Mucosa of rectum (tissue), 2 donors: ENCODE measurements around the gene ZGLP1.

Experiments
- H3K27ac ChIP-seq, 2 donors: one replicate each; pipeline ENCODE4 v1.7.0; 2013; ENCODE audit warnings: inconsistent platforms in 2 of 2, low read depth in 2 of 2, low read length in 2 of 2
- H3K27me3 ChIP-seq, 2 donors: one replicate each; pipeline ENCODE4 v1.7.0; 2013; ENCODE audit warnings: low read length in 2 of 2; ENCODE audit not compliant: control insufficient read depth in 2 of 2, insufficient read depth in 2 of 2
- H3K36me3 ChIP-seq, 2 donors: one replicate each; pipeline ENCODE4 v1.7.0; 2013; ENCODE audit warnings: low read length in 2 of 2; ENCODE audit not compliant: control insufficient read depth in 2 of 2, insufficient read depth in 2 of 2
- H3K4me1 ChIP-seq, 2 donors: one replicate each; pipeline ENCODE4 v1.7.0; 2013; ENCODE audit warnings: low read length in 2 of 2, mild to moderate bottlenecking in 1 of 2; ENCODE audit not compliant: control insufficient read depth in 2 of 2, insufficient read depth in 2 of 2
- H3K4me3 ChIP-seq, 2 donors: one replicate each; pipeline ENCODE4 v1.7.0; 2013; ENCODE audit warnings: low read length in 2 of 2
- H3K9ac ChIP-seq, 2 donors: one replicate each; pipeline ENCODE4 v1.7.0; 2013; ENCODE audit warnings: low read length in 2 of 2, low read depth in 1 of 2, mild to moderate bottlenecking in 1 of 2
- H3K9me3 ChIP-seq, 2 donors: one replicate each; pipeline ENCODE4 v1.7.0; 2013; ENCODE audit warnings: low read length in 2 of 2; ENCODE audit not compliant: control insufficient read depth in 2 of 2
- donor health status: healthy.
- donor health status: Normal muscosa, but diverticular disease.

Gene ZGLP1

GRCh38 chr19:10309423-10309822, at the start of gene ZGLP1:
Gene ZGLP1 (minus strand): TSS chr19:10309815.
- H3K27me3 ChIP-seq = no peaks in the 10 kb centered on the region
- H3K36me3 ChIP-seq = peaks cover 0 to 2% of the 10 kb centered on the region in 2 donors
- H3K4me3 ChIP-seq = no peak within 1 kb of the TSS
- no peaks in the 10 kb centered on the region for H3K4me1 ChIP-seq
- no peaks in the 10 kb centered on the region for H3K9me3 ChIP-seq
- H3K9ac ChIP-seq = no peak within 1 kb of the TSS
- no peak within 1 kb of the TSS for H3K27ac ChIP-seq

- Histone ChIP-seq H3K27ac (no peak overlapping the region), H3K4me1 (no peaks in the 10 kb centered on the region), H3K36me3 (peaks cover 31 to 51% of the 10 kb centered on the region in 2 donors), H3K27me3 (no peaks in the 10 kb centered on the region), H3K4me3 (no peak overlapping the region), H3K9ac (no peak overlapping the region), H3K9me3 (no peaks in the 10 kb centered on the region)
Observed at GRCh38 chr19:10356431-10356830, 46.8 kb upstream of the ZGLP1 start.

DNA sequence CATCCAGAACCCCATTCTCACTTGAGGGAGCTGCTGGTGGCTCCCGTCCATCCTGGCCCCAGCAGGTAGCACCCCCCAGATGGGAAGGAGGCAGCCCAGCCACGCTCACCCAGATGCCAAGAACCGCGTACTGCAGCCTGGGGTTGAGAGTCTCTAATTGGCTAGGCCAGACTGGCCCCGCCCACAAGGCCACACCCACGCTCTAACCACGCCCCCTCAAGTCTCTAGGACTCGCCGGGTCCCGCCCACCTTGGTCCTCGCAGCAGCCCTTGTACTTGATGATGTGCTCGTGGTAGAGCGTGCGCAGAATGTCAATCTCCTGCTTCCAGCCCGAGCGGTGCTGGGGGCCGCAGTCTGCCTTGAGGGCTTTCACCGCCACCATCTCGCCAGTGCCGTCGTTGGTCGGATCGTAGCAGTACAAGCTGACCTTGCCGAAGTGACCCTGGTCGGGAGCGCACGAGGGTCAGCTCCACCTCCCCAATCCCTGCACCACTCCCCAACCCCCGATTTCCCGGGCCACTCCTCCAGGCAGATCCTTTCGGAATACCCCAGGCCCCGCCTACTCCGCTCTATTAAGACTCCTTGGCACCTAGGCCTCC, 44.3 kb upstream of the ZGLP1 start:
- no peaks in the 10 kb centered on the region for H3K9me3 ChIP-seq
- H3K4me3 ChIP-seq = no peak overlapping the region
- peaks cover 32 to 45% of the 10 kb centered on the region in 2 donors for H3K36me3 ChIP-seq
- H3K4me1 ChIP-seq = no peaks in the 10 kb centered on the region
- H3K27ac ChIP-seq = no peak overlapping the region
- no peak overlapping the region for H3K9ac ChIP-seq
- no peaks in the 10 kb centered on the region for H3K27me3 ChIP-seq

DNA sequence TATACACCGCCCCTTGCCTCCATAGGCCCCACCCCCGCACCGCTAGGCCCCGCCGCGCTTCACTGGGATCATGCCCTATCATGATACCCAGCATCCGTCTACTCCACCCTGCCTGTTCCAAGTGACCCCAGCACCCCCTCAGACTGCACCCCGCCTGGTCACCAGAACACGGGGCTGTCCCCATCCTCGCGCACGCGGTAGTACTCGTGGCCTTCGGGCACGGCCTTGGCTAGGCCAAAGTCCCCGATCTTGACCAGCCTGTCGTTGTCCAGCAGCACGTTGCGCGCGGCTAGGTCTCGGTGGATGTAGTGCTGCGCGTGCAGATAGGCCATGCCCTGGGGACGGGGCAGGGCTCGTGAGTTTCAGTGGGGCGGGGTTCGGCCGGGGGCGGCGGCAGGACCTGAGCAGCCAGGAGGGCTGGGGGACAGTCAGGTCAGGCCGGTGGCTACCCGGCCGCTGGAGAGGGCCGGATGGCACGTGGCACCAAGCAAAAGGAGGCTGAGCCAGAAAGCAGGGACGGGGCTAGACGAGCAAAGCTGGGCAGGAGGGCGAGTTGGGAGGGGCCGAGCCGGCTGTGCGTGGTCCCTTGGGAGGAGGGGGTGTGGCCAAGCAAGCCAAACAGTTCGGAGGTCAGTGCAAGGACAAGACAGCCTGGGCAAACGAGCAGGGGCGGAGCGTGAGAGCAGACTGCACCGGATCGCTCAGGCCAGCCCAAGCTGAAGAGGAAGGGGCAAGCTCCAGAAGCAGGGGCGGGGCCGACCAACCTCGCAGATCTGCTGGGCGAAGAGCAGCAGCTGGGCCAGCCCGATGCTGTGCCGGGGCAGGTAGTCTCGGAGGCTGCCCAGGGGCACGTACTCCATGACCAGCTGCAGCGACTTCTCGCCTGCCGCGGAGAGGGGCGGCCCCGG, 43.4 kb upstream of the ZGLP1 start:
- Histone ChIP-seq H3K4me3 (no peak overlapping the region), H3K4me1 (no peaks in the 10 kb centered on the region), H3K27me3 (no peaks in the 10 kb centered on the region), H3K9ac (no peak overlapping the region), H3K9me3 (no peaks in the 10 kb centered on the region), H3K36me3 (peaks cover 29 to 41% of the 10 kb centered on the region in 2 donors), H3K27ac (peak overlapping the region in 1 of 2 donors; percentile 32)

- Histone ChIP-seq H3K4me3 (no peak overlapping the region), H3K9ac (no peak overlapping the region), H3K4me1 (no peaks in the 10 kb centered on the region), H3K36me3 (peaks cover 6% of the 10 kb centered on the region in 2 donors), H3K27me3 (no peaks in the 10 kb centered on the region), H3K9me3 (no peaks in the 10 kb centered on the region), H3K27ac (no peak overlapping the region)
Observed at GRCh38 chr19:10346509-10346908, 36.9 kb upstream of the ZGLP1 start.

DNA sequence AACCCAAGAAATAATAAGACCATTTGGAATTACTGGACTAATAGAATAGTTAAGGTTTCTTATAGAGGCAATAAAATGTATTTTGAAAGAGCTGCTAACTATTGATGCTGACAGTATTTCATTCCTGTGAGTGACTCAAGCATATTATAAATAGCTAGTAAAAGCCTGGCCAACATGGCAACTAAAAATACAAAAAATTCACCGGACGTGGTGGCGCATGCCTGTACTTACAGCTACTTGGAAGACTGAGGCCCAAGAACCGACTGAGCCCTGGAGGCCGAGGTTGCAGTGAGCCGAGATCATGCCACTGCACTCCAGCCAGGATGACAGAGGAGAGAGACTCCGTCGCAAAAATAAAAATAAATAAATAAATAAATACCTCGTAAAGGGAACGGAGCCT, 35.2 kb upstream of the ZGLP1 start:
- H3K27ac ChIP-seq = no peak overlapping the region
- no peaks in the 10 kb centered on the region for H3K4me1 ChIP-seq
- H3K9me3 ChIP-seq = no peaks in the 10 kb centered on the region
- no peaks in the 10 kb centered on the region for H3K36me3 ChIP-seq
- no peaks in the 10 kb centered on the region for H3K27me3 ChIP-seq
- no peak overlapping the region for H3K4me3 ChIP-seq
- no peak overlapping the region for H3K9ac ChIP-seq

GRCh38 chr19:10343495-10343894, 33.9 kb upstream of the ZGLP1 start:
- H3K27me3 ChIP-seq = no peaks in the 10 kb centered on the region
- no peak overlapping the region for H3K27ac ChIP-seq
- no peaks in the 10 kb centered on the region for H3K9me3 ChIP-seq
- no peaks in the 10 kb centered on the region for H3K4me1 ChIP-seq
- H3K9ac ChIP-seq = no peak overlapping the region
- no peak overlapping the region for H3K4me3 ChIP-seq
- no peaks in the 10 kb centered on the region for H3K36me3 ChIP-seq

DNA sequence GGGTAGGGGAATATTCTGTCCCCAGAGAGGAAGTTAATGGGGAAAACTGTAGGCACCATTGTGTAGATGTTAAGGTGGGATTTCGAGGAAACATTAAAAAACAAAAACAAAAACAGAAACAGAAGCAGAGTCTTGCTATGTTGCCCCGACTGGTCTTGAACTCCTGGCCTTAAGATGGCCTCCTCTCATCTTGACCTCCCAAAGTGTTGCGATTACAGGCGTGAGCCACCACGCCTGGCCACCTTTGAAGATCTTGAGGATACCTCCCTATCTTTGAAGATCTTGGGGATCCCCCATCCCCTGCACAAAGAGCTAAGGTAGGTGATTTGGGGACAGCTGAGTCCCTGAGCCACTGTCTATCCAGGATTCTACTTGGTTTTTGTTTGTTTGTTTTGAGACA, 30.4 kb upstream of the ZGLP1 start:
- Histone ChIP-seq H3K4me3 (no peak overlapping the region), H3K9me3 (no peaks in the 10 kb centered on the region), H3K27me3 (no peaks in the 10 kb centered on the region), H3K27ac (no peak overlapping the region), H3K36me3 (no peaks in the 10 kb centered on the region), H3K4me1 (no peaks in the 10 kb centered on the region), H3K9ac (no peak overlapping the region)

- peak within 1 kb of the TSS; percentile 18 to 75 for H3K4me3 ChIP-seq
- H3K9ac ChIP-seq = peak within 1 kb of the TSS; percentile 21 to 68
- no peaks in the 10 kb centered on the region for H3K9me3 ChIP-seq
- no peaks in the 10 kb centered on the region for H3K36me3 ChIP-seq
- peaks cover 0 to under 1% of the 10 kb centered on the region in 2 donors for H3K4me1 ChIP-seq
- H3K27me3 ChIP-seq = no peaks in the 10 kb centered on the region
- peak within 1 kb of the TSS in 1 of 2 donors; percentile 38 for H3K27ac ChIP-seq
Observed at GRCh38 chr19:10339380-10339960, 29.9 kb upstream of the ZGLP1 start, which contains the start of gene ICAM3. Gene ICAM3 (minus strand): TSS chr19:10339624. CDS start chr19:10339614, 10 bp downstream.

DNA sequence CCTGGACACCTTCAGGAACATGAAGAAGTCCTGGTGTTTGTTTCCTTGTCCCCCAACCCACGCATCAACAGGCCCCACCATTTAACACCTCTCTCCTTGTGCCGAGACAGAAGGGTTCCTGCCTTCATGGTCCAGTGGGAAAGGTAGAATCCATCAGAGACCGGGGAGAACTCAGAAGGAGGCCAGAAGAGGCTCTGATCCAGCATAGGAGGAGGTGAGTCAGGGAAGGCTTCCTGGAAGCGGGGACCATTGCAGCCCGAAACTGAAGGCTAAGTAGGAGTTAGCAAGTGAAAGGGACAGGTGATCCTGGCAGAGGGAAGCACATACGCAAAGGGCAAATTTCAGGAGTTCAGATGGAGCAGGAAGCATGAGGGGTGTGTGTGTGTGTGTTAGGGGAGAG, 29.3 kb upstream of the ZGLP1 start:
- H3K36me3 ChIP-seq = no peaks in the 10 kb centered on the region
- H3K27ac ChIP-seq = peak overlapping the region in 1 of 2 donors; percentile 38
- H3K9ac ChIP-seq = peak overlapping the region in 1 of 2 donors; percentile 68
- H3K4me1 ChIP-seq = peaks cover 4 to 6% of the 10 kb centered on the region in 2 donors
- no peaks in the 10 kb centered on the region for H3K9me3 ChIP-seq
- no peaks in the 10 kb centered on the region for H3K27me3 ChIP-seq
- peak overlapping the region; percentile 18 to 75 for H3K4me3 ChIP-seq
